Liver (tissue), 9 donors: ENCODE results near the gene FBN1. TPM values are rescaled to one million over a fixed set of nuclear protein-coding genes. Genes with fewer than 3 reads are reported as not detected.

Experiments
- DNase-seq: peaks from one replicate; pipeline ENCODE4 v3.0.0-alpha.2; 2017; ENCODE audit warnings: low spot score
- H3K27ac ChIP-seq, 2 donors: one replicate each; pipeline ENCODE4 v1.7.0; 2013; ENCODE audit warnings: inconsistent platforms in 2 of 2, low read length in 2 of 2, control low read depth in 1 of 2, low read depth in 1 of 2, mild to moderate bottlenecking in 1 of 2
- H3K27me3 ChIP-seq, 4 donors: one replicate each; pipeline versions ENCODE4 v1.6.1 to v1.7.0; 2013; ENCODE audit warnings: low read length in 3 of 4, inconsistent platforms in 1 of 4, mild to moderate bottlenecking in 1 of 4, moderate library complexity in 1 of 4; ENCODE audit not compliant: control insufficient read depth in 4 of 4, insufficient read depth in 4 of 4
- H3K36me3 ChIP-seq, 4 donors: one replicate each; pipeline versions ENCODE4 v1.6.1 to v1.7.0; 2013; ENCODE audit warnings: low read length in 3 of 4, mild to moderate bottlenecking in 3 of 4, low read depth in 1 of 4, moderate library complexity in 1 of 4; ENCODE audit not compliant: control insufficient read depth in 4 of 4, insufficient read depth in 3 of 4
- H3K4me1 ChIP-seq, 4 donors: one replicate each; pipeline versions ENCODE4 v1.6.1 to v1.7.0; 2013; ENCODE audit warnings: low read length in 3 of 4, mild to moderate bottlenecking in 3 of 4, moderate library complexity in 1 of 4; ENCODE audit not compliant: control insufficient read depth in 4 of 4, insufficient read depth in 4 of 4
- H3K4me3 ChIP-seq, 3 donors: one replicate each; pipeline versions ENCODE4 v1.6.1 to v1.7.0; 2013; ENCODE audit warnings: low read length in 3 of 3, control low read depth in 1 of 3, low read depth in 1 of 3, mild to moderate bottlenecking in 1 of 3
- H3K9ac ChIP-seq, 2 donors: one replicate each; pipeline ENCODE4 v1.7.0; 2013; ENCODE audit warnings: low read length in 2 of 2, mild to moderate bottlenecking in 2 of 2, moderate library complexity in 2 of 2, control low read depth in 1 of 2, low read depth in 1 of 2
- H3K9me3 ChIP-seq, 4 donors: one replicate each; pipeline versions ENCODE4 v1.6.1 to v1.7.0; 2013; ENCODE audit warnings: low read length in 3 of 4; ENCODE audit not compliant: control insufficient read depth in 4 of 4
- ATF3 ChIP-seq: IDR thresholded peaks from 2 replicates; pipeline ENCODE4 v1.6.1; 2016; ENCODE audit warnings: antibody characterized with exemption
- EGR1 ChIP-seq, 2 donors: IDR thresholded peaks; 2 replicates each; pipeline ENCODE4 v1.6.1; 2016 to 2018; ENCODE audit warnings: antibody characterized with exemption in 2 of 2, low read depth in 2 of 2
- FOXA1 ChIP-seq: IDR thresholded peaks from 2 replicates; pipeline ENCODE4 v1.6.1; 2016; ENCODE audit warnings: antibody characterized with exemption
- FOXA2 ChIP-seq: IDR thresholded peaks from 2 replicates; pipeline ENCODE4 v1.6.1; 2016; ENCODE audit warnings: antibody characterized with exemption
- GABPA ChIP-seq, 2 donors: IDR thresholded peaks in 1 of 2; conservative IDR thresholded peaks in 1 of 2; 2 replicates each; pipeline ENCODE4 v1.6.1; 2016; ENCODE audit warnings: antibody characterized with exemption in 2 of 2, mild to moderate bottlenecking in 1 of 2, moderate library complexity in 1 of 2
- HNF4A ChIP-seq, 2 donors: conservative IDR thresholded peaks; 2 replicates each; pipeline ENCODE4 v1.6.1; 2016; ENCODE audit warnings: antibody characterized with exemption in 2 of 2, mild to moderate bottlenecking in 2 of 2
- HNF4G ChIP-seq: IDR thresholded peaks from 2 replicates; pipeline ENCODE4 v1.6.1; 2016; ENCODE audit warnings: antibody characterized with exemption
- JUND ChIP-seq, 2 donors: IDR thresholded peaks; 2 replicates each; pipeline ENCODE4 v1.6.1; 2016; ENCODE audit warnings: antibody characterized with exemption in 2 of 2
- MAX ChIP-seq: IDR thresholded peaks from 2 replicates; pipeline ENCODE4 v1.6.1; 2016; ENCODE audit warnings: antibody characterized with exemption
- NR2F2 ChIP-seq: IDR thresholded peaks from 2 replicates; pipeline ENCODE4 v1.6.1; 2016; ENCODE audit warnings: antibody characterized with exemption
- RAD21 ChIP-seq, 2 donors: IDR thresholded peaks; 2 replicates each; pipeline ENCODE4 v1.6.1; 2016; ENCODE audit warnings: antibody characterized with exemption in 2 of 2, mild to moderate bottlenecking in 2 of 2
- REST ChIP-seq: IDR thresholded peaks from 2 replicates; pipeline ENCODE4 v1.6.1; 2016; ENCODE audit warnings: antibody characterized with exemption, mild to moderate bottlenecking
- RXRA ChIP-seq, 2 donors: IDR thresholded peaks; 2 replicates each; pipeline ENCODE4 v1.6.1; 2017 to 2018; ENCODE audit warnings: antibody characterized with exemption in 2 of 2, mild to moderate bottlenecking in 1 of 2
- SP1 ChIP-seq: IDR thresholded peaks from 2 replicates; pipeline ENCODE4 v1.6.1; 2018; ENCODE audit warnings: antibody characterized with exemption, mild to moderate bottlenecking
- TAF1 ChIP-seq: conservative IDR thresholded peaks from 2 replicates; pipeline ENCODE4 v1.6.1; 2016; ENCODE audit warnings: antibody characterized with exemption, mild to moderate bottlenecking
- YY1 ChIP-seq: IDR thresholded peaks from 2 replicates; pipeline ENCODE4 v1.6.1; 2016; ENCODE audit warnings: antibody characterized with exemption, mild to moderate bottlenecking
- ZBTB33 ChIP-seq: IDR thresholded peaks from 2 replicates; pipeline ENCODE4 v1.6.1; 2016; ENCODE audit warnings: antibody characterized with exemption
- WGBS: extraction: QIAGEN DNeasy Blood & Tissue Kit; methylation state at CpG from one replicate; pipeline ENCODE4 v1.1.7; 2013; 5-methylcytosine and 5-hydroxymethylcytosine counted together
- polyA plus RNA-seq, 2 donors: library from polyadenylated mRNA; stranded (reverse) in 1 of 2; unstranded in 1 of 2; fragments of 200-250 nt in 1 of 2; fragments of >200 nt in 1 of 2; fragmentation: Nextera tagmentation in 1 of 2; extraction: Ambion mirVana in 1 of 2; gene quantifications; one replicate each; pipeline versions ENCODE4 v1.2.1 to v1.2.3, GENCODE V29; 2013 to 2015
- total RNA-seq, 2 donors: library from RNA; depleted of rRNA; stranded (reverse); fragments of >200 nt; gene quantifications; one replicate each; pipeline ENCODE4 v1.2.3, GENCODE V29; 2014
- donor health status: healthy.
- donor health status: healthy.
- donor health status: healthy.
- donor health status: healthy.
- donor health status: healthy.

FBN1 gene
- total and polyA plus RNA-seq, 4 donors: 1.3 to 20.1 (median 12.4) TPM

GRCh38 chr15:48416301-48416700 is 229.2 kb downstream of the FBN1 start:
- Histone ChIP-seq H3K9me3 (no peaks in the 10 kb centered on the region), H3K36me3 (no peaks in the 10 kb centered on the region), H3K9ac (no peak overlapping the region), H3K4me1 (peaks cover 1 to 13% (median 8%) of the 10 kb centered on the region in 4 donors), H3K27me3 (no peaks in the 10 kb centered on the region), H3K27ac (no peak overlapping the region), H3K4me3 (no peak overlapping the region)
- 90% methylated on average over 3 of the region's 3 CpGs for WGBS
- DNase-seq: no peak
- TF ChIP-seq YY1 (no peak), NR2F2 (no peak), EGR1 (IDR thresholded peaks at IDR 0.05; ENCODE audit: low read depth in 2 of 2) (no peak), HNF4G (no peak), RXRA (IDR thresholded peaks at IDR 0.05) (no peak), RAD21 (IDR thresholded peaks at IDR 0.05) (no peak), TAF1 (no peak), JUND (IDR thresholded peaks at IDR 0.05) (no peak), HNF4A (conservative IDR thresholded peaks at IDR 0.05) (no peak), ATF3 (no peak), FOXA2 (no peak), SP1 (no peak), ZBTB33 (no peak), GABPA (IDR thresholded peaks at IDR 0.05 in 1 of 2, conservative IDR thresholded peaks at IDR 0.05 in 1 of 2) (no peak)

- Histone ChIP-seq H3K4me3 (no peak overlapping the region), H3K36me3 (no peaks in the 10 kb centered on the region), H3K27me3 (no peaks in the 10 kb centered on the region), H3K9me3 (no peaks in the 10 kb centered on the region), H3K27ac (no peak overlapping the region), H3K9ac (no peak overlapping the region), H3K4me1 (peaks cover 1 to 13% (median 8%) of the 10 kb centered on the region in 4 donors)
- WGBS: 94% methylated on average over 15 of the region's 15 CpGs
- DNase-seq: no peak
- no peak for TF ChIP-seq MAX
- no peak for TF ChIP-seq EGR1 (IDR thresholded peaks at IDR 0.05; ENCODE audit: low read depth in 2 of 2)
- no peak for TF ChIP-seq REST
- no peak for TF ChIP-seq SP1
- no peak for TF ChIP-seq HNF4G
- no peak for TF ChIP-seq FOXA1
- TF ChIP-seq RXRA (IDR thresholded peaks at IDR 0.05): no peak
- no peak for TF ChIP-seq GABPA (IDR thresholded peaks at IDR 0.05 in 1 of 2, conservative IDR thresholded peaks at IDR 0.05 in 1 of 2)
- no peak for TF ChIP-seq JUND (IDR thresholded peaks at IDR 0.05)
Observed at GRCh38 chr15:48415036-48415886, 230.2 kb downstream of the FBN1 start.
